Neural progenitor cell (in vitro differentiated cells): ENCODE measurements around the gene APEH. TPM values are rescaled to one million over a fixed set of nuclear protein-coding genes. Genes with fewer than 3 reads are reported as not detected.

Experiments
- DNase-seq: peaks from one replicate; pipeline ENCODE4 v3.0.0-alpha.2; 2016; ENCODE audit warnings: low spot score
- H2AFZ ChIP-seq: fragments of 200-600 bp; sonication (generic); replicated peaks from 2 replicates; pipeline ENCODE4 v1.6.1; 2016; ENCODE audit warnings: antibody characterized with exemption
- H3F3A ChIP-seq: fragments of 200-600 bp; sonication (generic); 2 replicates; pipeline ENCODE4 v1.6.1; 2016; ENCODE audit warnings: antibody characterized with exemption, low read depth
- H3K27ac ChIP-seq: fragments of 200-600 bp; sonication (generic); 2 replicates; pipeline ENCODE4 v1.5.1; 2016; ENCODE audit warnings: mild to moderate bottlenecking
- H3K27me3 ChIP-seq: fragments of 200-600 bp; sonication (generic); 2 replicates; pipeline ENCODE4 v1.6.1; 2016; ENCODE audit warnings: mild to moderate bottlenecking, moderate library complexity
- H3K36me3 ChIP-seq: fragments of 200-600 bp; sonication (generic); 2 replicates; pipeline ENCODE4 v1.5.1; 2016
- H3K4me1 ChIP-seq: fragments of 200-600 bp; sonication (generic); 2 replicates; pipeline ENCODE4 v1.6.1; 2016; ENCODE audit warnings: mixed run types
- H3K4me2 ChIP-seq: fragments of 200-600 bp; sonication (generic); 2 replicates; pipeline ENCODE4 v1.6.1; 2016
- H3K4me3 ChIP-seq: fragments of 200-600 bp; sonication (generic); 2 replicates; pipeline ENCODE4 v1.5.1; 2016
- H3K79me2 ChIP-seq: fragments of 200-600 bp; sonication (generic); 2 replicates; pipeline ENCODE4 v1.6.1; 2016; ENCODE audit warnings: low read depth
- H3K9ac ChIP-seq: fragments of 200-600 bp; sonication (generic); 2 replicates; pipeline ENCODE4 v1.6.1; 2016
- H3K9me3 ChIP-seq: fragments of 200-600 bp; sonication (generic); 2 replicates; pipeline ENCODE4 v1.5.1; 2016; ENCODE audit warnings: low read depth
- H4K20me1 ChIP-seq: fragments of 200-600 bp; sonication (generic); 2 replicates; pipeline ENCODE4 v1.6.1; 2016; ENCODE audit warnings: low read depth
- H3K27ac Mint-ChIP-seq: 3 replicates; pipeline ENCODE4 v1.8.0; 2021; ENCODE audit warnings: mixed read lengths
- H3K27me3 Mint-ChIP-seq: 2 replicates; pipeline ENCODE4 v1.8.0; 2022; ENCODE audit warnings: low read depth, mild to moderate bottlenecking, inconsistent platforms, moderate library complexity, mixed read lengths; ENCODE audit not compliant: insufficient read depth
- H3K36me3 Mint-ChIP-seq: 3 replicates; pipeline ENCODE4 v1.8.0; 2021; ENCODE audit warnings: mixed read lengths
- H3K4me1 Mint-ChIP-seq: 3 replicates; pipeline ENCODE4 v1.8.0; 2021; ENCODE audit warnings: mixed read lengths
- H3K4me3 Mint-ChIP-seq: 3 replicates; pipeline ENCODE4 v1.8.0; 2021; ENCODE audit warnings: mild to moderate bottlenecking, moderate library complexity, mixed read lengths
- H3K9me3 Mint-ChIP-seq: 3 replicates; pipeline ENCODE4 v1.8.0; 2020; ENCODE audit warnings: mixed read lengths
- CTCF ChIP-seq: fragments of 200-600 bp; sonication (generic); IDR thresholded peaks from 2 replicates; pipeline ENCODE4 v1.5.1; 2017; ENCODE audit warnings: antibody characterized with exemption, mild to moderate bottlenecking
- EZH2 ChIP-seq: fragments of 200-600 bp; sonication (generic); IDR thresholded peaks from 2 replicates; pipeline ENCODE4 v1.6.1; 2017; ENCODE audit warnings: antibody characterized with exemption, mild to moderate bottlenecking, moderate library complexity
- EZH2phosphoT487 ChIP-seq: fragments of 200-600 bp; sonication (generic); IDR thresholded peaks from 2 replicates; pipeline ENCODE4 v1.6.1; 2017; ENCODE audit warnings: antibody characterized with exemption
- small RNA-seq: library from RNA; depleted of rRNA; stranded (forward); fragments of <200 nt; gene quantifications from one replicate; pipeline ENCODE3, GENCODE V24; 2015
- total RNA-seq: library from RNA; depleted of rRNA; stranded (reverse); fragments of >200 nt; gene quantifications from 2 replicates; pipeline ENCODE4 v1.2.3, GENCODE V29; 2015; ENCODE audit warnings: low replicate concordance

APEH gene
- total RNA-seq, 1 donor from 2014 or later = 132 TPM

- Histone ChIP-seq H3K9me3 (no peaks in the 10 kb centered on the region), H3K4me1 (no peaks in the 10 kb centered on the region), H3K9ac (no peak overlapping the region), H4K20me1 (no peaks in the 10 kb centered on the region), H3K4me2 (no peak overlapping the region), H2AFZ (no peak overlapping the region), H3K79me2 (no peaks in the 10 kb centered on the region), H3F3A (peaks cover 7% of the 10 kb centered on the region), H3K27ac (no peak overlapping the region), H3K4me3 (no peak overlapping the region), H3K36me3 (peaks cover 8% of the 10 kb centered on the region), H3K27me3 (no peaks in the 10 kb centered on the region)
- no peaks in the 10 kb centered on the region for H3K9me3 Mint-ChIP-seq
- no peak for DNase-seq
- H3K4me1 Mint-ChIP-seq = no peaks in the 10 kb centered on the region
- H3K27me3 Mint-ChIP-seq = no peaks in the 10 kb centered on the region
- no peak overlapping the region for H3K4me3 Mint-ChIP-seq
- TF ChIP-seq EZH2 = no peak
- no peak for TF ChIP-seq CTCF
- TF ChIP-seq EZH2phosphoT487 = no peak
- no peak overlapping the region for H3K27ac Mint-ChIP-seq
- peaks cover 36% of the 10 kb centered on the region for H3K36me3 Mint-ChIP-seq
Observed at GRCh38 chr3:49733551-49733950, 59.4 kb downstream of the APEH start.

Small RNA genes lying within 50 kb of the gene (small RNA-seq; reads per million reads assigned to genes)
- not detected for gene AMIGO3

Other genes with a start within 250 kb of the APEH start
- 6.6 and 12.4 TPM in 2 replicates for gene NICN1, start 245.0 kb upstream of the APEH start, total RNA-seq
- gene DAG1, start 204.1 kb upstream of the APEH start, total RNA-seq = 67.5 and 94.5 TPM in 2 replicates
- gene BSN, start 119.9 kb upstream of the APEH start, total RNA-seq = 0.17 and 0.53 TPM in 2 replicates
- gene MST1, start 15.1 kb downstream of the APEH start, total RNA-seq = 2.7 and 8.8 TPM in 2 replicates
- gene RNF123, start 15.2 kb downstream of the APEH start, total RNA-seq = 15.0 and 34.4 TPM in 2 replicates
- gene AMIGO3, start 45.3 kb downstream of the APEH start, total RNA-seq = 2.6 TPM in 1 of 2 replicates, not detected in the other
- gene GMPPB, start 49.6 kb downstream of the APEH start, total RNA-seq = 10.6 and 18.8 TPM in 2 replicates
- gene IP6K1, start 112.2 kb downstream of the APEH start, total RNA-seq = 26.3 and 41.2 TPM in 2 replicates
- gene CDHR4, start 125.5 kb downstream of the APEH start, total RNA-seq = 0.12 TPM in 1 of 2 replicates, not detected in the other
- gene INKA1, start 128.9 kb downstream of the APEH start, total RNA-seq = 0.84 TPM in 1 of 2 replicates, not detected in the other
- 0.47 and 4.3 TPM in 2 replicates for gene UBA7, start 139.6 kb downstream of the APEH start, total RNA-seq
- gene TRAIP, start 182.2 kb downstream of the APEH start, total RNA-seq = 24.4 and 32.2 TPM in 2 replicates
- 10.8 and 12.1 TPM in 2 replicates for gene CAMKV, start 195.6 kb downstream of the APEH start, total RNA-seq
- gene MST1R, start 229.5 kb downstream of the APEH start, total RNA-seq = 0.32 and 1.8 TPM in 2 replicates